Fibroblast of the aortic adventitia (primary cell): ENCODE measurements around the gene PSKH1. TPM values are rescaled to one million over a fixed set of nuclear protein-coding genes. Genes with fewer than 3 reads are reported as not detected.

Experiments
- DNase-seq: peaks from one replicate; pipeline ENCODE4 v3.0.0-alpha.2; 2010; ENCODE audit warnings: low read depth
- H3K4me3 ChIP-seq: 2 replicates; pipeline ENCODE4 v1.5.1; 2011; ENCODE audit warnings: low read depth, mild to moderate bottlenecking, control low read depth, low read length, moderate library complexity
- total RNA-seq: library from RNA; depleted of rRNA; stranded (reverse); fragments of >200 nt; gene quantifications from 2 replicates; pipeline ENCODE4 v1.2.3, GENCODE V29; 2012; ENCODE audit warnings: low replicate concordance
- TF ChIP-seq, protein P1 (sequence below): IDR thresholded peaks from 2 replicates; pipeline ENCODE4 v1.5.1; 2011; ENCODE audit warnings: mild to moderate bottlenecking, low read length, control low read depth, inconsistent platforms; ENCODE audit not compliant: insufficient read depth

Gene PSKH1
- total RNA-seq, 1 donor: 19.8 TPM

- TF ChIP-seq, protein P1, sequence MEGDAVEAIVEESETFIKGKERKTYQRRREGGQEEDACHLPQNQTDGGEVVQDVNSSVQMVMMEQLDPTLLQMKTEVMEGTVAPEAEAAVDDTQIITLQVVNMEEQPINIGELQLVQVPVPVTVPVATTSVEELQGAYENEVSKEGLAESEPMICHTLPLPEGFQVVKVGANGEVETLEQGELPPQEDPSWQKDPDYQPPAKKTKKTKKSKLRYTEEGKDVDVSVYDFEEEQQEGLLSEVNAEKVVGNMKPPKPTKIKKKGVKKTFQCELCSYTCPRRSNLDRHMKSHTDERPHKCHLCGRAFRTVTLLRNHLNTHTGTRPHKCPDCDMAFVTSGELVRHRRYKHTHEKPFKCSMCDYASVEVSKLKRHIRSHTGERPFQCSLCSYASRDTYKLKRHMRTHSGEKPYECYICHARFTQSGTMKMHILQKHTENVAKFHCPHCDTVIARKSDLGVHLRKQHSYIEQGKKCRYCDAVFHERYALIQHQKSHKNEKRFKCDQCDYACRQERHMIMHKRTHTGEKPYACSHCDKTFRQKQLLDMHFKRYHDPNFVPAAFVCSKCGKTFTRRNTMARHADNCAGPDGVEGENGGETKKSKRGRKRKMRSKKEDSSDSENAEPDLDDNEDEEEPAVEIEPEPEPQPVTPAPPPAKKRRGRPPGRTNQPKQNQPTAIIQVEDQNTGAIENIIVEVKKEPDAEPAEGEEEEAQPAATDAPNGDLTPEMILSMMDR: no peak
- H3K4me3 ChIP-seq: no peak overlapping the region
- no peak for DNase-seq
These were observed 47.5 kb downstream of the PSKH1 start for GRCh38 chr16:67940446-67941089.

DNA sequence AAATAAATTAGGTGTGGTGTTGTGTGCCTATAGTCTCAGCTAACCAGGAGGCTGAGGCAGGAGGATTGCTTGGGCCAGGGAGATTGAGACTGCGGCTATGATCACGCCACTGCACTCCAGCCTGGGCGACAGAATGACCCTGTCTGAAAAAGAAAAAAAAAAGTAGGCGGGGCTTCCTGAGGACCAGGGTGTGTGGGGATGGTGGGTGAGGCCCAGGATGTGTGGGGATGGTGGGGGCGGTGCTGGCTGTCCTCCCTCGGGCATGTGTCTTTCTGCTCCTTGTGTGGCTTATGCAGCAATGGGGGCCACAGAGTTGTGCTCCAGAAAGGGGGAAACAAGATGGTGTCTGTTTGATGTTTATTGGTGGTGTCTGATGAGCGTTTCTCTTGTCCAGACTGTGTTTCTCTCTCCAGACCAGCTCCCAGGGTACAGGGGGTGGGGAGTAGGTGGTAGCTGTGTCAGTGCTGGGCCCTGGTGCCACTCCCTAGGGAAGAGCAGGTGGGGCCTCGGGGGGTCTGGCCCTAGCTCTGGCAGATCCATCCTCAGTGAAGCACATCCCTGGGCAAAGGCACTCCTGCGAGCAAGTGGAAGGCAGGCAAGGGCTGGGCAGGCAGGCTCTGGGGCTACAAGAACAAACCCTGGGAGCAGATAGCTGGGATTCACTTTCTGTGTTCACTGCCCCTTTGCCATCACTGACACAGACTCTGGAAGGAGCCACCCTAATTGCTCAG is 48.6 kb downstream of the PSKH1 start:
- DNase-seq: no peak
- TF ChIP-seq, protein P1: no peak
- H3K4me3 ChIP-seq: no peak overlapping the region

GRCh38 chr16:67942200-67942509 is 49.1 kb downstream of the PSKH1 start:
- TF ChIP-seq, protein P1: peak; percentile 71

DNA sequence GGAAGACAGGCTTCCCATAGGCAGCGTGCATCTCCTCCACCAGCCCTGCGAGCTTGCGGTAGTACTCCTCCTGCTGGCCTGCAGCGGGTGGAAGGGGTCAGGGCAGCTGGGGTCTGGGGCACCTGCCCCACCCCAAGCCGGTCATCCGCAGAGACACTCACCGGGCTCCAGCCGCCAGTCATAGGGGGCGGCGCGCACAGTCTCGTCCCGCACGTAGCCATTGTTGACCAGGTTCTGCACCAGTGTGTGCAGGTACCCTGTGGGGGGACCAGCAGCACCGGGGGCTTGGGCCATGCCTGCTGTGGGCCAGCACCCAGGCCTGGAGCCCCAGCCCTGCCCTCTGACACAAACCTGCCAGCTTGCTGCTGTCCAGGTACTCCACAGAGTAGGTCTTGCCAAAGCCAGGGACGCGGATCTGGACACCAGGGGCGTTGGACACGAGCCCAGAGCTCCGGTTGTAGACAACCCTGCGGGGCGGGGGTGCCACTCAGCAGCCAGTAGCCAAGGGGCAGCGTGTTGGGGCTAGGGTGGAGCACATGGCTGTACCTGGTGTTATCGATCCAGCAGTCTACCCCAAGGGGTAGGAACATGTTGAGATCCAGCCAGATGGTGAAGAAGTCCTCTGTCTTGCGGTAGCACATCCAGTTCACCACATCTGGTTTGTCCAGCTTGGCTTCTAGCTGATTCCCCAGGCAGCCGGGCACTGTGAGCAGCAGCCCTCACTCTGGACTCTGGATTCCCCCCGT is 49.6 kb downstream of the PSKH1 start:
- TF ChIP-seq, protein P1: no peak
- no peak for DNase-seq
- no peak overlapping the region for H3K4me3 ChIP-seq

More at GRCh38 chr16:67942200-67942509, 49.1 kb downstream of the PSKH1 start:
- no peak overlapping the region for H3K4me3 ChIP-seq
- DNase-seq: peak; percentile 30

- no peak overlapping the region for H3K4me3 ChIP-seq
- TF ChIP-seq, protein P1: no peak
- no peak for DNase-seq
These were observed 50.2 kb downstream of the PSKH1 start for GRCh38 chr16:67943256-67943618.

GRCh38 chr16:67943619-67944504 is 50.8 kb downstream of the PSKH1 start, which contains the start of gene LCAT:
LCAT (minus strand) TSS chr16:67944120; CDS start chr16:67944101, 19 bp downstream.
- H3K4me3 ChIP-seq: no peak within 1 kb of the TSS
- DNase-seq: peak; percentile 66
- TF ChIP-seq, protein P1: no peak
